GM12878 (cell line): ENCODE results near the gene SNX8.

ENCODE experiments used
- BMI1 ChIP-seq: fragments of 450-650 bp; IDR thresholded peaks from 2 replicates; pipeline ENCODE4 v1.6.1; 2016; ENCODE audit warnings: mild to moderate bottlenecking, moderate library complexity, borderline replicate concordance
- CTCF ChIP-seq, 3 experiments: IDR thresholded peaks in 2 of 3; conservative IDR thresholded peaks in 1 of 3; 2 replicates each; pipeline ENCODE4 v1.5.1; 2011; ENCODE audit warnings: low read depth in 3 of 3, low read length in 3 of 3, mild to moderate bottlenecking in 3 of 3, control low read depth in 2 of 3, moderate library complexity in 2 of 3, inconsistent platforms in 1 of 3, mixed read lengths in 1 of 3; ENCODE audit not compliant: control insufficient read depth in 2 of 3, insufficient read depth in 1 of 3; ENCODE audit errors: extremely low read depth in 1 of 3
- E4F1 ChIP-seq: fragments of 450-650 bp; IDR thresholded peaks from 2 replicates; pipeline ENCODE4 v1.6.1; 2018; ENCODE audit warnings: borderline replicate concordance, mild to moderate bottlenecking; ENCODE audit not compliant: partially characterized antibody
- EP300 ChIP-seq, 2 experiments: fragments of 150-350 bp in 1 of 2; IDR thresholded peaks; 2 replicates each; pipeline ENCODE4 v1.6.1; 2011 to 2012; ENCODE audit warnings: low read depth in 2 of 2, low read length in 2 of 2, borderline replicate concordance in 1 of 2, improper control_type of control experiment in 1 of 2, inconsistent platforms in 1 of 2; ENCODE audit not compliant: control insufficient read depth in 1 of 2
- RCOR1 ChIP-seq: conservative IDR thresholded peaks from 2 replicates; pipeline ENCODE4 v1.6.1; 2012; ENCODE audit warnings: low read depth, low read length, improper control_type of control experiment
- SIN3A ChIP-seq: IDR thresholded peaks from 2 replicates; pipeline ENCODE4 v1.6.1; 2012; ENCODE audit warnings: low read depth, low read length, improper control_type of control experiment
- SP1 ChIP-seq: IDR thresholded peaks from one replicate; pipeline ENCODE4 v1.6.1; 2011; ENCODE audit warnings: low read depth, low read length
- STAT1 ChIP-seq: fragments of 450-650 bp; conservative IDR thresholded peaks from 2 replicates; pipeline ENCODE4 v1.6.1; 2014; ENCODE audit warnings: antibody characterized with exemption, mild to moderate bottlenecking
- ZBTB4 ChIP-seq: fragments of 450-650 bp; formaldehyde crosslinking; IDR thresholded peaks from 2 replicates; pipeline ENCODE4 v1.4.0; 2022; ENCODE audit warnings: mild to moderate bottlenecking, moderate library complexity

GRCh38 chr7:2232766-2233520 lies 81.3 kb downstream of the SNX8 start, which contains the start of gene MAD1L1:
- TF ChIP-seq CTCF (IDR thresholded peaks at IDR 0.05 in 2 of 3, conservative IDR thresholded peaks at IDR 0.05 in 1 of 3; ENCODE audit: control insufficient read depth in 2 of 3, extremely low read depth in 1 of 3, insufficient read depth in 1 of 3, low read depth in 3 of 3, low read length in 3 of 3) (no peak), BMI1 (no peak), E4F1 (peak; percentile 55), SIN3A (0 out of 2 replicates have a peak, but pooled peaks have one; percentile 73), SP1 (no peak), EP300 (IDR thresholded peaks at IDR 0.05; ENCODE audit: borderline replicate concordance in 1 of 2, control insufficient read depth in 1 of 2, low read depth in 2 of 2, low read length in 2 of 2) (no peak), STAT1 (no peak), RCOR1 (peak; percentile 98), ZBTB4 (CRISPR knock-in tag) (no peak)
